IMR-90 (cell line): ENCODE results near the gene ARHGAP12. TPM values are rescaled to one million over a fixed set of nuclear protein-coding genes. Genes with fewer than 3 reads are reported as not detected.

Experiments used
- ATAC-seq: fragments of 200-7000 bp; cut with Tn5 transposase; 2 replicates; pipeline ENCODE4 v1.9.1; 2020; ENCODE audit warnings: low read depth, mild to moderate bottlenecking, moderate library complexity
- BruUV-seq: library from RNA; stranded (reverse); fragments of 400-500 nt; replicated peaks from 2 replicates; lab custom pipeline; 2021; lab: Mats Ljungman, UMichigan
- CTCF ChIA-PET: fragments of 300-600 bp; formaldehyde crosslinking; extraction: SDS; loops from one replicate; lab custom pipeline; 2021; ENCODE audit warnings: antibody characterized with exemption; lab: Yijun Ruan, JAX
- POLR2A ChIA-PET: fragments of 300-600 bp; sonication (Branson Sonifier 250); formaldehyde crosslinking; loops from one replicate; lab custom pipeline; 2022; ENCODE audit warnings: antibody characterized with exemption; ENCODE audit not compliant: unreplicated experiment; lab: Charles Lee
- DNase-seq: peaks from one replicate; pipeline ENCODE4 v3.0.0; 2013
- H2AFZ ChIP-seq: replicated peaks from 2 replicates; pipeline ENCODE3; 2013; ENCODE audit warnings: low read length, mild to moderate bottlenecking; ENCODE audit not compliant: poor library complexity
- H2AK5ac ChIP-seq: 2 replicates; pipeline ENCODE4 v1.6.1; 2013; ENCODE audit warnings: low read depth, low read length, inconsistent platforms
- H2AK9ac ChIP-seq: replicated peaks from 2 replicates; pipeline ENCODE3; 2013; ENCODE audit warnings: mild to moderate bottlenecking, low read depth, low read length, moderate library complexity; ENCODE audit not compliant: poor library complexity
- H2BK120ac ChIP-seq: 2 replicates; pipeline ENCODE4 v1.6.1; 2013; ENCODE audit warnings: low read depth, low read length, inconsistent platforms
- H2BK15ac ChIP-seq: 3 replicates; pipeline ENCODE4 v1.6.1; 2013; ENCODE audit warnings: low read depth, low read length, inconsistent platforms
- H2BK20ac ChIP-seq: 2 replicates; pipeline ENCODE4 v1.6.1; 2013; ENCODE audit warnings: low read depth, mild to moderate bottlenecking, inconsistent platforms, low read length, moderate library complexity
- H2BK5ac ChIP-seq: 2 replicates; pipeline ENCODE4 v1.6.1; 2013; ENCODE audit warnings: mild to moderate bottlenecking, low read depth, low read length, inconsistent platforms; ENCODE audit not compliant: poor library complexity, severe bottlenecking
- H3K14ac ChIP-seq: replicated peaks from 2 replicates; pipeline ENCODE4 v1.6.1; 2013; ENCODE audit warnings: low read depth, low read length, inconsistent platforms
- H3K18ac ChIP-seq: 2 replicates; pipeline ENCODE4 v1.6.1; 2013; ENCODE audit warnings: low read depth, low read length, control low read depth
- H3K23ac ChIP-seq: 2 replicates; pipeline ENCODE4 v1.6.1; 2013; ENCODE audit warnings: low read depth, low read length, inconsistent platforms
- H3K27ac ChIP-seq: 2 replicates; pipeline ENCODE4 v1.5.1; 2013; ENCODE audit warnings: mild to moderate bottlenecking, control low read depth, low read length; ENCODE audit not compliant: insufficient read depth
- H3K27me3 ChIP-seq: 2 replicates; pipeline ENCODE4 v1.6.1; 2013; ENCODE audit warnings: low read length; ENCODE audit not compliant: control insufficient read depth, insufficient read depth
- H3K36me3 ChIP-seq: 2 replicates; pipeline ENCODE4 v1.6.1; 2013; ENCODE audit warnings: low read length, mixed read lengths; ENCODE audit not compliant: control insufficient read depth, insufficient read depth
- H3K4ac ChIP-seq: 2 replicates; pipeline ENCODE4 v1.6.1; 2013; ENCODE audit warnings: low read depth, low read length, inconsistent platforms
- H3K4me1 ChIP-seq: 2 replicates; pipeline ENCODE4 v1.6.1; 2013; ENCODE audit warnings: low read length, mixed read lengths; ENCODE audit not compliant: control insufficient read depth, insufficient read depth
- H3K4me2 ChIP-seq: 2 replicates; pipeline ENCODE4 v1.6.1; 2013; ENCODE audit warnings: low read depth, mild to moderate bottlenecking, control low read depth, low read length, moderate library complexity
- H3K4me3 ChIP-seq: 2 replicates; pipeline ENCODE4 v1.5.1; 2013; ENCODE audit warnings: low read depth, mild to moderate bottlenecking, control low read depth, low read length, moderate library complexity; ENCODE audit not compliant: insufficient read depth
- H3K56ac ChIP-seq: 2 replicates; pipeline ENCODE4 v1.6.1; 2013; ENCODE audit warnings: low read length, inconsistent platforms; ENCODE audit not compliant: insufficient read depth; ENCODE audit errors: extremely low read depth
- H3K79me1 ChIP-seq, 2 experiments: 2 replicates each; pipeline ENCODE4 v1.6.1; 2013; ENCODE audit warnings: low read length in 2 of 2, inconsistent platforms in 1 of 2, low read depth in 1 of 2
- H3K9ac ChIP-seq: 2 replicates; pipeline ENCODE4 v1.6.1; 2013; ENCODE audit warnings: low read depth, low read length, control low read depth
- H3K9me1 ChIP-seq: 2 replicates; pipeline ENCODE4 v1.6.1; 2013; ENCODE audit warnings: low read length, inconsistent platforms; ENCODE audit not compliant: insufficient read depth
- H3K9me3 ChIP-seq: 2 replicates; pipeline ENCODE4 v1.6.1; 2013; ENCODE audit warnings: low read length; ENCODE audit not compliant: control insufficient read depth, insufficient read depth
- H4K20me1 ChIP-seq: 2 replicates; pipeline ENCODE4 v1.6.1; 2013; ENCODE audit warnings: low read length, inconsistent platforms; ENCODE audit not compliant: insufficient read depth
- H4K5ac ChIP-seq: 2 replicates; pipeline ENCODE4 v1.6.1; 2013; ENCODE audit warnings: mild to moderate bottlenecking, low read depth, low read length, control low read depth
- H4K8ac ChIP-seq, 2 experiments: 2 replicates each; pipeline ENCODE4 v1.6.1; 2013; ENCODE audit warnings: low read depth in 2 of 2, low read length in 2 of 2, control low read depth in 1 of 2, inconsistent platforms in 1 of 2
- H4K91ac ChIP-seq: 2 replicates; pipeline ENCODE4 v1.6.1; 2013; ENCODE audit warnings: low read depth, low read length, inconsistent platforms; ENCODE audit not compliant: insufficient read depth
- BHLHE40 ChIP-seq: fragments of 150-350 bp; IDR thresholded peaks from 2 replicates; pipeline ENCODE4 v1.6.1; 2016; ENCODE audit warnings: mild to moderate bottlenecking, low read depth, low read length
- CEBPB ChIP-seq: IDR thresholded peaks from 2 replicates; pipeline ENCODE4 v1.6.1; 2012; ENCODE audit warnings: low read depth, low read length, improper control_type of control experiment
- CHD1 ChIP-seq: IDR thresholded peaks from 2 replicates; pipeline ENCODE4 v1.6.1; 2012; ENCODE audit warnings: low read depth, low read length, improper control_type of control experiment
- ELK1 ChIP-seq: fragments of 150-350 bp; IDR thresholded peaks from 2 replicates; pipeline ENCODE4 v1.6.1; 2016; ENCODE audit warnings: low read depth, mild to moderate bottlenecking, low read length, moderate library complexity, borderline replicate concordance
- FOS ChIP-seq: fragments of 150-350 bp; IDR thresholded peaks from 2 replicates; pipeline ENCODE4 v1.6.1; 2016; ENCODE audit warnings: low read depth, low read length
- MAFK ChIP-seq: IDR thresholded peaks from 2 replicates; pipeline ENCODE4 v1.6.1; 2012; ENCODE audit warnings: low read depth, low read length, improper control_type of control experiment
- MAZ ChIP-seq: IDR thresholded peaks from 2 replicates; pipeline ENCODE4 v1.6.1; 2012; ENCODE audit warnings: low read depth, mild to moderate bottlenecking, low read length, improper control_type of control experiment, moderate library complexity, borderline replicate concordance
- MXI1 ChIP-seq: IDR thresholded peaks from 2 replicates; pipeline ENCODE4 v1.6.1; 2012; ENCODE audit warnings: low read depth, mild to moderate bottlenecking, low read length, moderate library complexity, borderline replicate concordance
- NFE2L2 ChIP-seq: fragments of 150-350 bp; IDR thresholded peaks from 2 replicates; pipeline ENCODE4 v1.6.1; 2016; ENCODE audit warnings: low read depth, mild to moderate bottlenecking, low read length
- POLR2A ChIP-seq: IDR thresholded peaks from 2 replicates; pipeline ENCODE4 v1.6.1; 2012; ENCODE audit warnings: mild to moderate bottlenecking, low read depth, low read length
- RCOR1 ChIP-seq: IDR thresholded peaks from 2 replicates; pipeline ENCODE4 v1.6.1; 2012; ENCODE audit warnings: mild to moderate bottlenecking, low read length, improper control_type of control experiment; ENCODE audit not compliant: insufficient replicate concordance
- RFX5 ChIP-seq: IDR thresholded peaks from 2 replicates; pipeline ENCODE4 v1.8.0; 2012; ENCODE audit warnings: low read depth, mild to moderate bottlenecking, low read length, moderate library complexity
- SMC3 ChIP-seq: fragments of 150-350 bp; IDR thresholded peaks from 2 replicates; pipeline ENCODE4 v1.6.1; 2016; ENCODE audit warnings: low read depth, mild to moderate bottlenecking, antibody characterized with exemption, low read length, moderate library complexity
- USF2 ChIP-seq: fragments of 150-350 bp; IDR thresholded peaks from 2 replicates; pipeline ENCODE4 v1.6.1; 2017; ENCODE audit warnings: mild to moderate bottlenecking, antibody characterized with exemption, low read length, low read depth
- WGBS, 2 experiments: methylation state at CpG; one replicate each; pipeline versions ENCODE4 v1.1.5 to v1.1.7; 2013; ENCODE audit warnings: missing lambda C conversion rate in 2 of 2; ENCODE audit not compliant: insufficient read length in 1 of 2; ENCODE audit errors: extremely low coverage in 2 of 2; 5-methylcytosine and 5-hydroxymethylcytosine counted together
- dilution Hi-C: fragments of 300-500 bp; cut with HindIII; formaldehyde crosslinking; loops from one replicate; pipeline ENCODE4 v1.14.3; 2018; ENCODE audit warnings: low sequenced_read_pairs; ENCODE audit not compliant: unreplicated experiment
- in situ Hi-C: fragments of 300-500 bp; cut with MboI; formaldehyde crosslinking; loops from 3 replicates; pipeline ENCODE4 v1.14.3; 2019; ENCODE audit warnings: low sequenced_read_pairs, inconsistent platforms, mixed read lengths
- intact Hi-C: fragments of 100-400 bp; cut with micrococcal nuclease; formaldehyde crosslinking; loops from 2 replicates; pipeline ENCODE4 v1.10.0; 2022
- polyA plus RNA-seq, 3 experiments: library from polyadenylated mRNA; depleted of rRNA; stranded (reverse); fragments of >200 nt; gene quantifications; 2 replicates each; pipeline ENCODE4 v1.2.3, GENCODE V29; 2012; ENCODE audit warnings: low replicate concordance in 1 of 3
- total RNA-seq: library from RNA; depleted of rRNA; stranded (reverse); fragments of >200 nt; gene quantifications from 2 replicates; pipeline ENCODE4 v1.2.3, GENCODE V29; 2012

Gene ARHGAP12
- total and polyA plus RNA-seq, 2 of the 4 experiments (the other 2 are of a cell fraction): 9.0 to 28.5 TPM

- peak overlapping the region; percentile 4 for H4K91ac ChIP-seq
- H3K14ac ChIP-seq: peak overlapping the region; percentile 75
- WGBS, 2 experiments: 13% methylated on average over 3 of the region's 10 CpGs; no CpG with 5 or more reads in 1 of the 2 experiments
- H3K27ac ChIP-seq: peak overlapping the region; percentile 56
- H3K56ac ChIP-seq: 0 out of 2 replicates have a peak overlapping the region, but pooled peaks have one; percentile 8
- H3K79me1 ChIP-seq: peaks cover 21 to 70% of the 10 kb centered on the region in 2 experiments
- H2AK9ac ChIP-seq: no peak overlapping the region
- peaks cover 3% of the 10 kb centered on the region for H3K36me3 ChIP-seq
- ChIA-PET POLR2A (interaction anchor here (0.9 kb wide), 1 partner anchor 9 kb away, joined by 4 read pairs; no protein-coding TSS in a partner anchor), CTCF (interaction anchor here (1.8 kb wide), 1 partner anchor 17 kb away, joined by 4 read pairs; no protein-coding TSS in a partner anchor)
- H3K4ac ChIP-seq: peak overlapping the region; percentile 24
- H3K27me3 ChIP-seq: no peaks in the 10 kb centered on the region
- ATAC-seq: peak; percentile 76
- DNase-seq: peak; percentile 41
- peaks cover 12% of the 10 kb centered on the region for H3K9me1 ChIP-seq
- no peak for TF ChIP-seq NFE2L2
- no peak for TF ChIP-seq BHLHE40
- TF ChIP-seq SMC3: no peak
- no peak for TF ChIP-seq POLR2A
- peak; percentile 60 for TF ChIP-seq MAFK
- TF ChIP-seq USF2: no peak
- TF ChIP-seq MAZ: no peak
- TF ChIP-seq MXI1: peak; percentile 38; the same call in 1 of the 2 replicates
- TF ChIP-seq RFX5: no peak
- no peak for TF ChIP-seq CHD1
- TF ChIP-seq CEBPB: no peak
- TF ChIP-seq FOS: no peak
- TF ChIP-seq RCOR1: no peak
- TF ChIP-seq ELK1: no peak
- H2BK5ac ChIP-seq: peak overlapping the region; percentile 63
- no peak overlapping the region for H2AFZ ChIP-seq
- BruUV-seq: no TSS peak
- peaks cover 11% of the 10 kb centered on the region for H3K4me1 ChIP-seq
- no peaks in the 10 kb centered on the region for H3K9me3 ChIP-seq
- H3K23ac ChIP-seq: peak overlapping the region; percentile 70
- H3K4me2 ChIP-seq: peak overlapping the region; percentile 84
- peak overlapping the region; percentile 10; the same call in 1 of the 2 replicates for H3K18ac ChIP-seq
- intact Hi-C loops: no loop called here
- H2BK15ac ChIP-seq: peak overlapping the region; percentile 12; the same call in 1 of the 3 replicates
- H3K4me3 ChIP-seq: peak overlapping the region; percentile 6; the same call in 1 of the 2 replicates
- H2AK5ac ChIP-seq: peak overlapping the region; percentile 46; the same call in 1 of the 2 replicates
- peaks cover 63% of the 10 kb centered on the region for H4K20me1 ChIP-seq
- H2BK120ac ChIP-seq: peak overlapping the region; percentile 41; the same call in 1 of the 2 replicates
- H2BK20ac ChIP-seq: no peak overlapping the region
- H4K5ac ChIP-seq: no peak overlapping the region; the same call in 1 of the 2 replicates
- dilution Hi-C loops: no loop called here
- in situ Hi-C loops: no loop called here
- peak overlapping the region in 1 of 2 experiments; percentile 39; a peak in 1 of 4 replicates for H4K8ac ChIP-seq
- H3K9ac ChIP-seq: peak overlapping the region; percentile 23; the same call in 1 of the 2 replicates
Observed at GRCh38 chr10:31912898-31913850, 15.5 kb downstream of the ARHGAP12 start.
